PFSK-1 (cell line): ENCODE data around the gene MEGF6.

Experiments used
- POLR2AphosphoS5 ChIP-seq: IDR thresholded peaks from 2 replicates; pipeline ENCODE4 v1.6.1; 2012; ENCODE audit warnings: low read depth, mild to moderate bottlenecking, control low read depth, low read length, moderate library complexity
- REST ChIP-seq, 2 experiments: IDR thresholded peaks; 2 replicates each; pipeline versions ENCODE4 v1.6.1 to v1.8.0; 2011 to 2012; ENCODE audit warnings: low read depth in 2 of 2, low read length in 2 of 2, control low read depth in 1 of 2, inconsistent platforms in 1 of 2, mild to moderate bottlenecking in 1 of 2, moderate library complexity in 1 of 2; ENCODE audit not compliant: insufficient read depth in 1 of 2
- SIN3A ChIP-seq: IDR thresholded peaks from 2 replicates; pipeline ENCODE4 v1.6.1; 2012; ENCODE audit warnings: mild to moderate bottlenecking, low read length, moderate library complexity, borderline replicate concordance; ENCODE audit not compliant: insufficient read depth

- TF ChIP-seq POLR2AphosphoS5 (no peak), REST (IDR thresholded peaks at IDR 0.05; ENCODE audit: insufficient read depth in 1 of 2, low read depth in 2 of 2, low read length in 2 of 2) (no peak), SIN3A (no peak)
These were observed 169.0 kb downstream of the MEGF6 start for GRCh38 chr1:3442331-3442730.
